T1000 (cell line): ENCODE data around the gene CES5A.
"Not testable (repeated sequence)": the region's sequence is repeated elsewhere in the genome, so short reads cannot be mapped to it uniquely, and the experiment has no call there.

Source experiments
- DNase-seq: peaks from one replicate; lab custom pipeline; 2025; ENCODE audit warnings: mixed read lengths; lab: John Stamatoyannopoulos, UW

Gene CES5A

GRCh38 chr16:55876854-55877253, 1.7 kb upstream of the CES5A start:
- no peak for DNase-seq

GRCh38 chr16:55873122-55873521, 2.1 kb downstream of the CES5A start:
- no peak for DNase-seq

GRCh38 chr16:55872130-55872529, 3.0 kb downstream of the CES5A start:
- no peak for DNase-seq

GRCh38 chr16:55871411-55872038, 3.6 kb downstream of the CES5A start:
- DNase-seq: no peak

GRCh38 chr16:55868980-55869379, 6.2 kb downstream of the CES5A start:
- DNase-seq: no peak

GRCh38 chr16:55868137-55868536, 7.0 kb downstream of the CES5A start:
- no peak for DNase-seq

- no peak for DNase-seq
Observed at GRCh38 chr16:55861288-55861687, 13.9 kb downstream of the CES5A start.

GRCh38 chr16:55857650-55858049, 17.5 kb downstream of the CES5A start:
- DNase-seq: not testable (repeated sequence)

- DNase-seq: no peak
Observed at GRCh38 chr16:55856950-55857349, 18.2 kb downstream of the CES5A start.

- DNase-seq: no peak
Observed at GRCh38 chr16:55853114-55853513, 22.1 kb downstream of the CES5A start.

GRCh38 chr16:55849536-55849935, 25.6 kb downstream of the CES5A start:
- no peak for DNase-seq

- no peak for DNase-seq
Observed at GRCh38 chr16:55846598-55847346, 28.4 kb downstream of the CES5A start.

GRCh38 chr16:55843105-55843395, 32.1 kb downstream of the CES5A start:
- no peak for DNase-seq

GRCh38 chr16:55842369-55843104, 32.6 kb downstream of the CES5A start:
- DNase-seq: no peak

GRCh38 chr16:55839115-55839514, 36.1 kb downstream of the CES5A start:
- no peak for DNase-seq

- DNase-seq: no peak
Observed at GRCh38 chr16:55836158-55836611, 39.0 kb downstream of the CES5A start.

- no peak for DNase-seq
Observed at GRCh38 chr16:55835581-55835980, 39.6 kb downstream of the CES5A start.

GRCh38 chr16:55835173-55835572, 40.0 kb downstream of the CES5A start:
- DNase-seq: not testable (repeated sequence)

- DNase-seq: no peak
Observed at GRCh38 chr16:55834049-55834448, 41.1 kb downstream of the CES5A start.

- no peak for DNase-seq
Observed at GRCh38 chr16:55832773-55833691, 42.1 kb downstream of the CES5A start, which contains the start of gene CES1. TSS of gene CES1 (minus strand) at chr16:55833096. CDS start at chr16:55833055, 41 bp downstream.

GRCh38 chr16:55832425-55832772, 42.8 kb downstream of the CES5A start:
- no peak for DNase-seq
